Mesenchymal stem cell (in vitro differentiated cells and primary cell): ENCODE measurements around the gene LIPG.

Experiments used
- DNase-seq: peaks from one replicate; pipeline ENCODE4 v3.0.0-alpha.2; 2013
- H2AFZ ChIP-seq: one replicate; pipeline ENCODE4 v1.6.1; 2013; ENCODE audit warnings: low read depth, mild to moderate bottlenecking, control low read depth, inconsistent platforms, low read length, moderate library complexity
- H2AK5ac ChIP-seq: 2 replicates; pipeline ENCODE4 v1.6.1; 2013; ENCODE audit warnings: low read length, moderate library complexity, mild to moderate bottlenecking, inconsistent platforms; ENCODE audit not compliant: severe bottlenecking
- H2BK120ac ChIP-seq: one replicate; pipeline ENCODE4 v1.6.1; 2013; ENCODE audit warnings: low read depth, mild to moderate bottlenecking, inconsistent platforms, low read length, moderate library complexity
- H2BK12ac ChIP-seq, 2 experiments: one replicate each; pipeline ENCODE4 v1.6.1; 2013; ENCODE audit warnings: inconsistent platforms in 2 of 2, low read length in 2 of 2, mild to moderate bottlenecking in 2 of 2, moderate library complexity in 2 of 2, control low read depth in 1 of 2
- H2BK15ac ChIP-seq: one replicate; pipeline ENCODE4 v1.6.1; 2013; ENCODE audit warnings: mild to moderate bottlenecking, low read depth, inconsistent platforms; ENCODE audit not compliant: poor library complexity, severe bottlenecking
- H2BK5ac ChIP-seq: 2 replicates; pipeline ENCODE4 v1.6.1; 2013; ENCODE audit warnings: low read depth, mild to moderate bottlenecking, low read length, control low read depth, inconsistent platforms; ENCODE audit not compliant: poor library complexity, severe bottlenecking
- H3K14ac ChIP-seq, 2 experiments: one replicate each; pipeline ENCODE4 v1.6.1; 2013; ENCODE audit warnings: inconsistent platforms in 2 of 2, low read length in 2 of 2, control low read depth in 1 of 2, mild to moderate bottlenecking in 1 of 2, moderate library complexity in 1 of 2
- H3K18ac ChIP-seq, 2 experiments: one replicate each; pipeline ENCODE4 v1.6.1; 2013; ENCODE audit warnings: inconsistent platforms in 2 of 2, low read length in 2 of 2, control low read depth in 1 of 2, low read depth in 1 of 2, mild to moderate bottlenecking in 1 of 2
- H3K23ac ChIP-seq, 2 experiments: one replicate each; pipeline ENCODE4 v1.6.1; 2013; ENCODE audit warnings: inconsistent platforms in 2 of 2, low read length in 2 of 2, mild to moderate bottlenecking in 2 of 2, moderate library complexity in 2 of 2, control low read depth in 1 of 2
- H3K27ac ChIP-seq: 2 replicates; pipeline ENCODE4 v1.5.1; 2013; ENCODE audit warnings: mild to moderate bottlenecking, moderate library complexity, low read length, control low read depth, inconsistent platforms; ENCODE audit not compliant: poor library complexity, severe bottlenecking
- H3K27me3 ChIP-seq, 2 experiments: 2 replicates each; pipeline versions ENCODE4 v1.6.1 to v1.7.0; 2013; ENCODE audit warnings: low read length in 2 of 2, mild to moderate bottlenecking in 2 of 2, moderate library complexity in 2 of 2, control low read depth in 1 of 2, inconsistent platforms in 1 of 2; ENCODE audit not compliant: control insufficient read depth in 1 of 2, insufficient read depth in 1 of 2
- H3K36me3 ChIP-seq, 2 experiments: 2 replicates each; pipeline versions ENCODE4 v1.6.1 to v1.7.0; 2013; ENCODE audit warnings: low read length in 2 of 2, control low read depth in 1 of 2, inconsistent platforms in 1 of 2, low read depth in 1 of 2, mild to moderate bottlenecking in 1 of 2; ENCODE audit not compliant: insufficient read depth in 2 of 2, control insufficient read depth in 1 of 2
- H3K4ac ChIP-seq, 2 experiments: one replicate each; pipeline ENCODE4 v1.6.1; 2013; ENCODE audit warnings: inconsistent platforms in 2 of 2, low read length in 2 of 2, mild to moderate bottlenecking in 2 of 2, moderate library complexity in 2 of 2, control low read depth in 1 of 2, low read depth in 1 of 2
- H3K4me1 ChIP-seq: 2 replicates; pipeline ENCODE4 v1.6.1; 2013; ENCODE audit warnings: low read depth, low read length, control low read depth; ENCODE audit not compliant: control insufficient read depth, insufficient read depth
- H3K4me2 ChIP-seq: 2 replicates; pipeline ENCODE4 v1.6.1; 2013; ENCODE audit warnings: low read length, mild to moderate bottlenecking, inconsistent platforms; ENCODE audit not compliant: poor library complexity, severe bottlenecking
- H3K4me3 ChIP-seq, 2 experiments: 2 replicates each; pipeline versions ENCODE4 v1.5.1 to v1.7.0; 2013; ENCODE audit warnings: low read length in 2 of 2, mild to moderate bottlenecking in 2 of 2, control low read depth in 1 of 2, low read depth in 1 of 2; ENCODE audit not compliant: insufficient read depth in 1 of 2
- H3K79me1 ChIP-seq: replicated peaks from 2 replicates; pipeline ENCODE4 v1.6.1; 2013; ENCODE audit warnings: mild to moderate bottlenecking, control low read depth, low read length, inconsistent platforms; ENCODE audit not compliant: poor library complexity, severe bottlenecking
- H3K9ac ChIP-seq: 2 replicates; pipeline ENCODE4 v1.7.0; 2013; ENCODE audit warnings: mild to moderate bottlenecking, low read length, moderate library complexity
- H3K9me3 ChIP-seq: 2 replicates; pipeline ENCODE4 v1.7.0; 2013; ENCODE audit warnings: mild to moderate bottlenecking, low read length; ENCODE audit not compliant: control insufficient read depth
- H4K8ac ChIP-seq: one replicate; pipeline ENCODE4 v1.6.1; 2013; ENCODE audit warnings: inconsistent platforms, mild to moderate bottlenecking, low read length, moderate library complexity
- H4K91ac ChIP-seq: one replicate; pipeline ENCODE4 v1.6.1; 2013; ENCODE audit warnings: mild to moderate bottlenecking, low read length, inconsistent platforms
- WGBS: methylation state at CpG from one replicate; pipeline ENCODE4 v1.1.7; 2013; ENCODE audit warnings: mixed read lengths; 5-methylcytosine and 5-hydroxymethylcytosine counted together

LIPG gene

DNA sequence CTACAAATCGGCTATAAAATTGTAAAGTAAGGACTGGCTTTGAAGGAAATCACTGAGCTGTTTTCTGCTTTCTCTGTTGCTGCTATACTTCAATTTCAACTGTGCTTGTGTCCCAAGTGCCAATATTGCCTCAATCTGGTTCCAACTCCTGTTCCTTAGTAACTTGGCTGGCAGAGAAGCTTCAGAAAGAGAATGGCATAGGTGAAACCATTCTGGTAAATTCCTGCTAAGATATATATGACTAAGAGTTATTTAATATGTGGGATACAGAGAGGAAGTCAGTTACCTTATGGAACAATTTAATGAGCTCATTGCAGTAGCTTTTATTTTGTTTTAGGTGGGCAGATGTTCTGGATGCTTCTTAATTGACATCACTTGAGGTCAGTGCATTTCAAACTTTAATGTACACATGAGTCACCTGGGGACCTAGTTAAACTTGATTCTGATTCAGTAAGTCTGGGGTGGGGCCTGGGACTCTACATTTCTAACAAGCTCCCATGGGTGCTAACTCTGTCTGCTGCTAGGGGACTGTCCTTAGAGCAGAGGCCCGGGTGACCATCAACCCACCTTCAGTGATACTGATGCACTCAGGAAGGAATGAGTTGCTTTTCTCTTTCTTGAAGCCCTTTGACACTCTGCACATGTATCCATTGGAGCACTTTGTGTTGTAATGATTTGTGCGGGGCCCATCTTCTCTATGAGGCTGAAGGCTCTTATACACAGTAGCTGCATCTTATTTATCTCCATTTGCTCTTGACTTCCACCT lies 47.6 kb downstream of the LIPG start:
- H3K27ac ChIP-seq = no peak overlapping the region
- H3K79me1 ChIP-seq = no peaks in the 10 kb centered on the region
- DNase-seq = no peak
- H3K23ac ChIP-seq = no peak overlapping the region
- H2BK15ac ChIP-seq = no peak overlapping the region
- no peak overlapping the region for H3K4me3 ChIP-seq
- no peak overlapping the region for H2BK5ac ChIP-seq
- H3K27me3 ChIP-seq = peaks cover 0 to 11% of the 10 kb centered on the region in 2 experiments
- no peaks in the 10 kb centered on the region for H3K36me3 ChIP-seq
- WGBS = 96% methylated on average over 3 of the region's 3 CpGs
- peaks cover 16% of the 10 kb centered on the region for H3K4me1 ChIP-seq
- peak overlapping the region; percentile 27 for H2AK5ac ChIP-seq
- no peak overlapping the region for H3K18ac ChIP-seq
- H3K14ac ChIP-seq = no peak overlapping the region
- H2BK12ac ChIP-seq = no peak overlapping the region
- H3K9ac ChIP-seq = no peak overlapping the region
- no peak overlapping the region for H3K4me2 ChIP-seq
- H4K91ac ChIP-seq = no peak overlapping the region
- no peak overlapping the region for H3K4ac ChIP-seq
- no peak overlapping the region for H4K8ac ChIP-seq
- H3K9me3 ChIP-seq = no peaks in the 10 kb centered on the region
- H2AFZ ChIP-seq = no peak overlapping the region
- no peak overlapping the region for H2BK120ac ChIP-seq

GRCh38 chr18:49610022-49610445 lies 48.2 kb downstream of the LIPG start:
- Histone ChIP-seq H3K4me3 (no peak overlapping the region), H2BK120ac (no peak overlapping the region), H3K4me2 (no peak overlapping the region), H4K8ac (no peak overlapping the region), H3K79me1 (no peaks in the 10 kb centered on the region), H3K9me3 (no peaks in the 10 kb centered on the region), H3K4ac (no peak overlapping the region), H4K91ac (no peak overlapping the region), H3K18ac (no peak overlapping the region), H3K4me1 (peaks cover 18% of the 10 kb centered on the region), H3K27ac (no peak overlapping the region), H3K36me3 (no peaks in the 10 kb centered on the region), H2AFZ (no peak overlapping the region), H3K23ac (no peak overlapping the region), H2BK15ac (no peak overlapping the region), H2AK5ac (no peak overlapping the region), H2BK5ac (no peak overlapping the region), H2BK12ac (no peak overlapping the region), H3K9ac (no peak overlapping the region), H3K27me3 (peaks cover 0 to 11% of the 10 kb centered on the region in 2 experiments), H3K14ac (no peak overlapping the region)
- 98% methylated on average over 3 of the region's 3 CpGs for WGBS
- no peak for DNase-seq

DNA sequence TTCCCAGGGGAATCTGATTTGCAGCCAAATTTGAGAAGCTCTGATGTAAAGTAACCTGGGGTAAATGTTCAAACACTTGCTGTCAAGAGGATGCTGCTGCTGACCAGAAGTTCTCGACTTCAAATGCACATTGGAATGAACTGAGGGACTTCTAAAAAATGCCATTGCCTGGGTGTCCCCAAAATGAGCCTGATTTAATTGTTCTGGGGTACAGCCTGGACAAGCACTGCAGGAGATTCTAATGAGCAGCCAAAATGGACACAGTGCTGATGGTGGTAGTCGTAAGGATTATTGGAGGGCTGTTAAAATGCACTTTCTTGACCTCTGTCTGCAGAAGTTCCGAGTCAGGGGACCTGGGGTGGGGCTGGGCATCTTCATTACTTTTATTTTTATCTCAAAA lies 49.5 kb downstream of the LIPG start:
- no peak overlapping the region for H3K14ac ChIP-seq
- H2BK12ac ChIP-seq = no peak overlapping the region
- no peak overlapping the region for H3K27ac ChIP-seq
- H3K79me1 ChIP-seq = no peaks in the 10 kb centered on the region
- H3K9me3 ChIP-seq = no peaks in the 10 kb centered on the region
- no peak overlapping the region for H3K18ac ChIP-seq
- no peak overlapping the region for H3K4me3 ChIP-seq
- no peak overlapping the region for H3K4me2 ChIP-seq
- H3K27me3 ChIP-seq = peaks cover 0 to 17% of the 10 kb centered on the region in 2 experiments
- H3K4ac ChIP-seq = no peak overlapping the region
- H3K23ac ChIP-seq = no peak overlapping the region
- no peak overlapping the region for H4K8ac ChIP-seq
- no peak overlapping the region for H2AK5ac ChIP-seq
- H2BK5ac ChIP-seq = no peak overlapping the region
- DNase-seq = no peak
- H3K4me1 ChIP-seq = peaks cover 20% of the 10 kb centered on the region
- no peaks in the 10 kb centered on the region for H3K36me3 ChIP-seq
- H2AFZ ChIP-seq = no peak overlapping the region
- H3K9ac ChIP-seq = no peak overlapping the region
- no peak overlapping the region for H4K91ac ChIP-seq
- no peak overlapping the region for H2BK120ac ChIP-seq
- WGBS = 76% methylated on average over 3 of the region's 3 CpGs
- H2BK15ac ChIP-seq = no peak overlapping the region

GRCh38 chr18:49612515-49613033 lies 50.7 kb downstream of the LIPG start:
- no peaks in the 10 kb centered on the region for H3K79me1 ChIP-seq
- no peaks in the 10 kb centered on the region for H3K9me3 ChIP-seq
- DNase-seq = no peak
- peaks cover 0 to 17% of the 10 kb centered on the region in 2 experiments for H3K27me3 ChIP-seq
- H2BK120ac ChIP-seq = no peak overlapping the region
- H3K4me1 ChIP-seq = peaks cover 20% of the 10 kb centered on the region
- H3K4me2 ChIP-seq = no peak overlapping the region
- no peak overlapping the region for H3K9ac ChIP-seq
- H3K4me3 ChIP-seq = no peak overlapping the region
- H3K23ac ChIP-seq = no peak overlapping the region
- no peak overlapping the region for H3K14ac ChIP-seq
- H4K8ac ChIP-seq = no peak overlapping the region
- 60% methylated on average over 9 of the region's 11 CpGs for WGBS
- H3K27ac ChIP-seq = peak overlapping the region; percentile 98
- H3K4ac ChIP-seq = no peak overlapping the region
- peak overlapping the region; percentile 11 for H2AK5ac ChIP-seq
- peak overlapping the region; percentile 0 for H2BK5ac ChIP-seq
- no peak overlapping the region for H2BK15ac ChIP-seq
- H2AFZ ChIP-seq = no peak overlapping the region
- H4K91ac ChIP-seq = no peak overlapping the region
- no peak overlapping the region for H3K18ac ChIP-seq
- no peaks in the 10 kb centered on the region for H3K36me3 ChIP-seq
- H2BK12ac ChIP-seq = no peak overlapping the region
